ENCODE results near the gene IL1B.

Gene IL1B

DNA sequence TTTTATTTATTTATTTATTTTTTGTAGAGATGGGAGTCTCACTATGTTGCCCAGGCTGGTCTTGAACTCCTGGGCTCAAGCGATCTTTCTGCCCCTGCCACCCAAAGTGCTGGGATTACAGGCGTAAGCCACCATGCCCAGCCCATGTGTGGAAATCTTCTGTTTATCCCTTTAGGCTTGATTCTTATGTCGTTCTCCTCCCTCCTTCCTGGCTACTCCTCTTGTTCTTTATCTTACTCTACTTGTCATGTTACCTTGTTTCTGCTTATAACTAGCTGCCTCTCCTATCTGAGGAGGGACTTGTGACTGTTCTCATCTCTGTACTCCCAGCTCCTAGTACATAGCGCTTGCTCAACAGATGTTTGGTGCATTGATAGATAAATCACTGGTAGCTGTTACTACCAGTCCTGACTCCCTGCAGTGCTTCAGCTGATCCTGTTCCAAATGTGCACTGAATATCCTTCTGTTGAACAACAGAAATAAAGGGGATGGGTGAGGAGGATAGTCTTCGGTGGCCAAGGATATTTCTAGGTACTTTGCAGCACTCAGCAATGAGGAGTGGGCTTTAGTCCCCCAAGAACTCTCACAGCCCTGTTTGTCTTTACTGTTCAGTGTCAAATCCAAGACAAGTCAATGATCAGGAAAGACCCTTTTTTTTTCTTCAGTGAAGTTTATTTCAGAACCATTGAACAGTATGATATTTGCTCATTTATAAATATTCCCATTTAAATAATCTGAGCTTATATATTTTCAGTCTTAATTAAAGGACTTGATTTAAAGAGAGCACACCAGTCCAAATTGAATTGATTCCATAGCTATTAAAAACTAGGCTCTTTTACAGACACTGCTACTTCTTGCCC lies 7.2 kb downstream of the IL1B start:
- DNase-seq = no peak

DNA sequence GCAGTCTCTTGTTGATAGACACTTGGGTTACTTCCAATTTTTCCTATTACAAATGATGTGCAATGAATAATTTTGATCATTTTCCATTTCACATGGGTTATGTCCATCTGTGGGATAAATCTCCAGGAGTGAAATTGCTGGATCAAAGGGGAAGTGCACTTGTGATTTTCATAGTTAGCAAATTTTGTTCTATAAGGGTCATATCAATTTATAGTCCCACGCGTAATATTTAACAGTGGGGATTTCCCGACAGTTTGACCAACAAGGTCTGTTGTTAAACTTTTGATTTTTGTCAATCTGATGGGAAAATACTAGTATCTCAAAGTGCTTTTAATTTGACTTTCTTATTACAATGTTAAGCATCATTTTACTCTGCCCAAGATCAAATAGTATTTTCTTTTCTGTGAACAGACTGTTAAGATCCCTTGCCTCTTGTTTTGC lies 8.3 kb downstream of the IL1B start:
- DNase-seq = no peak

DNA sequence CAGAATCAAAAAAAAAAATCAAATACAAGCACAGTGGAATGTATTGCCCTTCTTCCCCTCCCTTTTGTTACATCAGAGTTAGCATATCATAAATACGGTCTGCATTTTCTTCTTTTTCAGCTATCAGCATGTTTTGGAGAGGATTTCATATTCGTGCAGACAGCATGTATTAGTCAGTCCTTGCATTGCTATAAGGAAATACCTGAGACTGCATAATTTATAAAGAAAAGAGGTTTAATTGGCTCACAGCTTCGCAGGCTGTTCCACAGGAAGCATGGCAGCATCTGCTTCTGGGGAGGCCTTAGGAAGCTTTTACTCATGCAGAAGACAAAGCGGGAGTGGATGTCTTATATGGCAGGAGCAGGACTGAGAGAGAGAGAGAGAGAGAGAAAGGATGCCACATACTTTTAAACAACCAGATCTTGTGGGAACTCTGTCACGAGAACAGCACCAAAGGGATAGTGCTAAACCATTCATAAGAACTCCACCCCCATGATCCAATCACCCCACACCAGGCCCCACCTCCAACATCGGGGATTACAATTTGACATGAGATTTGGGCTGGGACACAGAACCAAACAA lies 8.9 kb downstream of the IL1B start:
- DNase-seq = no peak

DNA sequence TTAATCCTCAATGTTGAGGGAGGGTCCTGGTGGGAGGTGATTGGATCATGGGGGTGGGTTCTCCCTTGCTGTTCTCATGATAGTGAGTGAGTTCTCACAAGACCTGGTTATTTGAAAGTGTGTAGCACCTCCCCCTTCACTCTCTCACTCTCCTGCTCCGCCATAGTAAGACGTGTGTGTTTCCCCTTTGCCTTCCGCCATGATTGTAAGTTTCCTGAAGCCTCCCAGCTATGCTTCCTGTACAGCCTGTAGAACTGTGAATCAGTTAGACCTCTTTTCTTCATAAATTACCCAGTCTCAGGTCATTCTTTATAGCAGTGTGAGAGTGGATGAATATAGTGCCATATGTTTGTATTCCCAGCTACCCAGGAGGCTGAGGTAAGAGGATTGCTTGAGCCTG lies 9.6 kb downstream of the IL1B start:
- no peak for DNase-seq

DNA sequence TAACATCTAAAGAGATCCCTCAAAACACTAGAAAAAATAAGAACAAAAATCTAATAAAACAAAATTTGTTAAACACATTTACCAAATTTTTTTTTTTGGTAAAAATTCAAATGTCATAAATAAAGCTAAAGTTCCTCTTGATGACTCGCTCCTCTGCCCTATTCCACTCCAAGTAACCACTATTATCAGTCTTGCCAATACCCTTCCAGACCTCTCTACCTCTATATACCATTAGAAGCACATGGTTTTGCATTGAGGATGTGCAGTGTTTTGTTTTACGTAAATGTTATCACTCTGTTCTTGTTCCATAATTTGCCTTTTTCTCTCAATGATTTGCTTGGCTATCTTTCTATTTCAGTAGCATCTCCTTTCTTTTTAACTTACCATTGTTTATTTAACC lies 10.9 kb downstream of the IL1B start:
- DNase-seq = no peak

DNA sequence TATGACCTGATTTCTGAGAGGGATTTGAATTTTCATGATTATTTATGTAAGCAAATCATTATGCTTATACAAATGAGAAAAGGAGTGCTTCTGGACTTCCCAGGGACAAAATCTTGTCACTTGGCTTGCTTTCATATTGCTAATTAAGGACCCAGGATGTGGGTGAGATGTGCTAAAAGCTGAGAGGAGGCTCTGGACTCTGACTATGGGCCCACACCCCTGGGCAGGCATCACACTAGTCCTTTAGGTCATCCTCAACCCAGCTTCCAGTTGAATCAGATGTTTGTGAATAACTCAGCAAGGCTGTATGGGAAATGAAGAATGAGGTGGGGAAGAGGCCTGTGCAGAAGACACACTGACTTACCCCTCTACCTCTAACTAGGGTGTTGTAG lies 11.9 kb downstream of the IL1B start:
- DNase-seq = no peak

DNA sequence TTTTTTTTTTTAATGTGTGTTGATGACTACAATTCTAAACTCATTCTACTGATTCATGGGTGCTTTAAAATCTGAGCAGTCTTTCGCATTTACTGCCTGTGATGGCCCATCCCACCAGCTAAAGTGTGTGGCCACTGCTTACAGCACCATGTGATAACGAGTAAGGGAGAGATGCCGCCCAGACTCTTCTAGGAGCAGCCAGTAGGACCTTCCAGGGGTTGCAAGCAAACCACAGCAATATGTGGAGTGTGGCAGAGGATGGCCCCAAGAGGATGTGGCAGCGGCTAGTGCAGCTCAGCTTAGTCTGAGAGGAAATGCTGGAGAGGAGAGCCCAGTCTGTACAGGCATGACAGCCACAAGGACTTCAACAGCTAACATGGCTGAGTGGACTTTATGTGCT lies 14.9 kb downstream of the IL1B start:
- DNase-seq = no peak

GRCh38 chr2:112821142-112821541 lies 15.4 kb downstream of the IL1B start:
- no peak for DNase-seq

- no peak for DNase-seq
These were observed 16.2 kb downstream of the IL1B start for GRCh38 chr2:112820343-112820742.

GRCh38 chr2:112819081-112819480 lies 17.5 kb downstream of the IL1B start:
- DNase-seq = no peak

DNA sequence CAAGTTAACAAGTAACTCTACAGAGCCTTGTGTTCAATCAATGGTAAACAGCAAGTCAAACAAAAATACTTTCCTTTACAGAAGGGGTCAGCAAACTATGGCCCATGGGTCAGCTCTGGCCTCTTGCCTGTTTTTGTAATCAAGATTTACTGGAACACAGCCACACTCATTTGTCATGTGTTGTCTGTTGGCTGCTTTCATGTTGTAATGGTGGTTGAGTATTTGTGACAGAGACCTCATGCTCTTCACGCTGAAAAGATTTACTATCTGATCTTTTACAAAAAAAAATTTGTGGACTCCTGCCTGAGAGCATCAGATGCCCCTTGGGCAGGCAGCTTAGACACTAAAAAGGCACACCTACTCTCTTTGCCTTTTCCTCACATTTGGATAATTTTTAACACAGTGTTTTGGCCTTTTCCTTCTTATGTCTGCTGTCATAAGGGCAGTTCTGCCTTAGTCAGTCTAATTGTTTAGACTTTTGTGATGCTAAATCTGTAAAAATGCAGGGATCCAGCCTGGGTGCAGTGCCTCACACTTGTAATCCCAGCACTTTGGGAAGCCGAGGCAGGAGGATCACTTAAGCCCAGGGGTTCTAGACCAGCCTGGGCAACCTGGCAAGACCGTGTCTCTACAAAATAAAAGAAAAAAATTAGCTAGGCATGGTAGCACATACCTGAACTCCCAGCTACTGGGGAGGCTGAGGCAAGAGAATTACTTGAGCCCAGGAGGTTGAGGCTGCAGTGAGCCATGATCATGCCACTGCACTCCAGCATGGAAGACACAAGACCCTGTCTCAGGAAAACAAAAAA lies 18.3 kb downstream of the IL1B start:
- no peak for DNase-seq

DNA sequence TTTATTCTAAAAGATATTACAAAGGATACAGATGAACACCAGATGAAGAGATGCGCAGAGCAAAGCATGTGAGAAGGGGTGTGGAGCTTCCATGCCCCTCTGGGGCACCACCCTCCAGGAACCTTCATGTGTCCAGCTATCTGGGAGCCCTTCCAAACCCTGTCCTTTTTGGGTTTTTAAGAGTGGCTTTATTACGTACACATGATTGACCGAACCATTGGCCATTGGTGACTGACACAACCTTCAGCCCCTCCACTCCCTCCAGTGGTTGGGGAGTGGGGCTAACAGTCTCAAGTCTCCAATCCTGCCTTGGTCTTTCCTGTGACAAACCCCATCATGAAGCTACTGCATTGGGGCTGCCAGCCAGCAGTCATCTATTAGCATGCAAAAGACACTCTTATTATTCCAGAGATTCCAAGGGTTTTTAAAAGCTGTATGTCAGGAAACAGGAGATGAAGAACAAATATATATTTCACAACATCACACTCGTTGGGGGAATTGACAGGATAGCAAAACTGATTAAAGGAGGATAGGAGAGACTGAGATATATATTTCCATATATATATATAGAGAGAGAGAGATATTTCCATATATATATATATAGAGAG lies 19.4 kb downstream of the IL1B start:
- no peak for DNase-seq

GRCh38 chr2:112814278-112814677 lies 22.3 kb downstream of the IL1B start:
- no peak for DNase-seq

GRCh38 chr2:112813280-112813966 lies 23.2 kb downstream of the IL1B start:
- DNase-seq = no peak

DNA sequence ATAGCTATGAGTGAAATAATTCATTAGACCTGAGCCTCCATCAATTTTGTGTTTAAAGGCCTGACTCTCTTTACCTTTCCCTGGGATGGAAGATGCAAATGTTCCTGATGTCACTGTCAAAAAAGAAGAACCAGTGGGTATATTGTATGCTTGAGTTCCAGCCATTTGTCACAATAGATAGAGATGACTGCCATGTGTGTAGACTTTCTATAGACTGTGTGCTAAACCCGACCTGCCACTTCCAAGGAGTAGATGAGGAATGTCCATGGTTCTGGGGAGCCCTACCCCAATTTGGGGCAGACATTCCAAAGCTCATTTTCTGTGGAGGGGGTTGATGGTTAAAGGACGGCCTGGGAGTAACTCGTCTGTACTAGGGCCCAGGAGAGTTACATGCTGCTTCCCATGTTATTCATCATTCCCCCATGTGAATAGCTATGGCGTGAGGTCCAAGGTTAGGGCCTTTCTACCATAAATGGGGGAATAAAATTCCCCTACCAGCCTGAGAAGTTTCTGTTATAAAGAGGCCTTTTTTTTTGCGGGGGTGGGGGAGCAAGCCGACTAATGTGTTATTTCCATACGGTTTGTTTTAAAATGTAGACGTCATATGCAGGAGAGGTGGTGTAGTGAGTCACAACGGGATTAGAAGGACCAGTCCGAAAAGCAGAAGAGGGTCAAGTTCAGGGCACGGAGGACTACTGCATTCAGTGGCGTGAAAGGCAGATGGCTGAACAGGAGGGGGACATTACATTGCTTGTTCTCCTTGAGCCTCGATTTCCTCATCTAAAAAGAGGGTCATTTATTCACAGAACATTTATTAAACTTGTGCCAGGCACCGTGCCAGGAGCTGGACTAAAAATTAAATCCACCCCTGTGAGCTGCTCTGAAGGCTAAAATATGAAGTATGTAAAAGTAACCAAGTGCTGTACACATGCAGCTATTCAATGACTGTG lies 24.0 kb downstream of the IL1B start:
- DNase-seq = no peak

- no peak for DNase-seq
These were observed 24.7 kb downstream of the IL1B start for GRCh38 chr2:112811841-112812306.

DNA sequence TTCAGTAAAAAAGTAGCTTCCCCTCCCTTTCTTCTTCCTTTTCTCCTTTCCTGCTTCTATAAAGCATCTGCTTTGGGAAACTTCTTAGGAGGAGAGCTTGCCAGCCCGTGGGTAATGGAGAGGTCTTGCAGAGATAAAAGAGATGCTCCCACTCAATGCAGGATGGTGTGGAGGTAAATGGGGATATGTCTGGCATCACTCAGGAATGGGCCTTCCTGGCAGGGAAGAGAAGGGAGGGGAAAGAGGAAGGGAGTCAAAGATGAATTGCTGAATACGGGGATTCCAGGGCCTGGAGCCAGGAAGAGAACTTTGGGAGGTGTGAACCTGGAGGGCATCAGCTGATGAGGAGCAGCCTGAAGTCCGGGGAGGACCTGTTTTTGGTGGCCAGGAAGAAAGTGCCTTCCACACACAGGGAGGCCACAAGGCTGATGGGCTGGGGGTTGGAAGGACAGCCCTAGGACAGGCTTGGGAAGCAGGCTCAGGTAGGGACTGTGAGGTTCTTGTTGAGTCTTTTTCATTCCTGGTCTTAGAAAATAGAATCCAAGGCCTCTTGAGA lies 25.2 kb downstream of the IL1B start:
- no peak for DNase-seq

DNA sequence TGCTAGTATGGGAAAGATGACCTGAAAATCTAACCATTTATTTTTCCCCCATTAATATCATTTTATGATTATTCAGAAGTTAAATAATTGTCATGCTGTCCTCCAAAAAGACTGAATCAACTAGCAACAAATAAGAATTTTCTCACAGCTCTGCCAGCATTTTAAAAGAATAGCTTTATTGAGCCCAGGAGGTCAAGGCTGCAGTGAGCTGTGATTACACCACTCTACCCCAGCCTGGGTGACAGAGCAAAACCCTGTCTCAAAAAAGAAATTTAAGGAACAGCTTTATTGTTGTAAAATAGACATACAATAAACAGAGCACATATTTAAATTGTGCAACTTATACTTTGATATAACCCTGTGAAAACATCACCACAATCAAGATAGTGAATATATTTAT lies 27.5 kb downstream of the IL1B start:
- no peak for DNase-seq

DNA sequence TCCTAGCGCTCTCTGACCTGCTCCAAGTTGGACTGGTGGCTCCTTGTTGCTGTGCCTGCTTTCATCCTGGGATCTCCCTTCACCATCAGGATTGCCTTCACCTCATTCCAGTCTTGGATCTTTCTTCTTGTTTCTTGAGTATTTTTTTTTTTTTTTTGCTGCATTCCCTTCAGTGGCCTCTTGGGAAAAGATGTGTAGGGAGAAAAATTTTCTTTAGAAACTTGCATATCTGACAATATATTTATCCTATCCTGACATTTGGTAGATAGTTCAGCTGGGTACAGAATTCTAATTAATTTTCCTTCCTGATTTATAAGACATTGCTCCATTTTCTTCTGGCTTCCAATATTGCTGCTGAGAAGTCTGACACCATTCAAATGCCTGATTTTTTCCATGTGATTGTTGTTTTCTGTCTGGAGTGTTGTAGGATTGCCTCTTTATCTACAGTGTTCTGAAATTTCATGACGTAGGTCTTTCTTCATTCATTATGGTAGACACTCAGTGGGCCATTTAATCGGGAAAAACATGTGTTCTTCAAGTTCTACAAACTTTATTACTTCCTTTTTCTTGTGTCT lies 29.3 kb downstream of the IL1B start:
- DNase-seq = no peak

DNA sequence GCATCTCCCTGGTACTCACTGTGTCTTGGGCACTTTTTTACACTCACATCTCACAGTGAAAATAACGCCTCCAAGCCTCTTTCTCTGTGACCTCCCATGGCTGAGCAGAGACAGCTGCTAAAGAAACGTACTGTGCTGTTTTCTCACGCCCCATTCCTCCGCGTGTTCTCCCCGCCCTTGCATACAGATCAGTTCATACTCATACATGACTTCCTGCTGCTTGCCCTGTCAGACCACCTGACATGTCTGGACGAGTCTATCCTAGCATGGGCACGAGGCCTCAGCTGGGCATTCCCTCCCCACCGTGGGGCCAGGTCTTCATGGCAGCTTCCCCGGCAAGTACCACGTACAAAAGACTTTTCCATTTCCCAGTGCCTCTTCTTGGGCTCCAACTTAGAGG lies 31.0 kb downstream of the IL1B start:
- no peak for DNase-seq
